Measurements from ENCODE around the gene HFE.
"Not testable (repeated sequence)": the region's sequence is repeated elsewhere in the genome, so short reads cannot be mapped to it uniquely, and the experiment has no call there.

Gene HFE

DNA sequence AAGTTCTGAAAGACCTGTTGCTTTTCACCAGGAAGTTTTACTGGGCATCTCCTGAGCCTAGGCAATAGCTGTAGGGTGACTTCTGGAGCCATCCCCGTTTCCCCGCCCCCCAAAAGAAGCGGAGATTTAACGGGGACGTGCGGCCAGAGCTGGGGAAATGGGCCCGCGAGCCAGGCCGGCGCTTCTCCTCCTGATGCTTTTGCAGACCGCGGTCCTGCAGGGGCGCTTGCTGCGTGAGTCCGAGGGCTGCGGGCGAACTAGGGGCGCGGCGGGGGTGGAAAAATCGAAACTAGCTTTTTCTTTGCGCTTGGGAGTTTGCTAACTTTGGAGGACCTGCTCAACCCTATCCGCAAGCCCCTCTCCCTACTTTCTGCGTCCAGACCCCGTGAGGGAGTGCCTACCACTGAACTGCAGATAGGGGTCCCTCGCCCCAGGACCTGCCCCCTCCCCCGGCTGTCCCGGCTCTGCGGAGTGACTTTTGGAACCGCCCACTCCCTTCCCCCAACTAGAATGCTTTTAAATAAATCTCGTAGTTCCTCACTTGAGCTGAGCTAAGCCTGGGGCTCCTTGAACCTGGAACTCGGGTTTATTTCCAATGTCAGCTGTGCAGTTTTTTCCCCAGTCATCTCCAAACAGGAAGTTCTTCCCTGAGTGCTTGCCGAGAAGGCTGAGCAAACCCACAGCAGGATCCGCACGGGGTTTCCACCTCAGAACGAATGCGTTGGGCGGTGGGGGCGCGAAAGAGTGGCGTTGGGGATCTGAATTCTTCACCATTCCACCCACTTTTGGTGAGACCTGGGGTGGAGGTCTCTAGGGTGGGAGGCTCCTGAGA lies at the start of gene HFE:
HFE (plus strand) TSS at position 146 of the 832 bp plus-strand sequence; CDS start at position 158, 12 bp downstream.
- Mint-ChIP-seq H3K4me1 (peaks cover 64% of the 10 kb centered on the region), H3K36me3 (peaks cover 10% of the 10 kb centered on the region), H3K4me3 (peak within 1 kb of the TSS; percentile 78), H3K27me3 (peaks cover 9% of the 10 kb centered on the region), H3K9me3 (peaks cover 3% of the 10 kb centered on the region), H3K27ac (peak within 1 kb of the TSS; percentile 72)
- DNase-seq = peak; percentile 55
- CTCF ChIA-PET = interaction anchor here (1.0 to 20.8 kb wide), 3 partner anchors 9 to 21 kb away, joined by 3 to 475 read pairs (median 51); no protein-coding TSS in a partner anchor

- Mint-ChIP-seq H3K4me3 (no peak overlapping the region), H3K27ac (peak overlapping the region; percentile 100), H3K4me1 (peaks cover 30% of the 10 kb centered on the region), H3K9me3 (no peaks in the 10 kb centered on the region), H3K27me3 (no peaks in the 10 kb centered on the region), H3K36me3 (peaks cover 4% of the 10 kb centered on the region)
- CTCF ChIA-PET = interaction anchor here (4.9 kb wide), 1 partner anchor 11 kb away, joined by 28 read pairs; a partner anchor contains a TSS
- DNase-seq = no peak
Observed at GRCh38 chr6:26041946-26042345, 45.3 kb upstream of the HFE start.

- Mint-ChIP-seq H3K9me3 (no peaks in the 10 kb centered on the region), H3K27ac (peak overlapping the region; percentile 100), H3K27me3 (no peaks in the 10 kb centered on the region), H3K4me3 (peak overlapping the region; percentile 90), H3K4me1 (peaks cover 33% of the 10 kb centered on the region), H3K36me3 (peaks cover 4% of the 10 kb centered on the region)
- DNase-seq = peak; percentile 83
- CTCF ChIA-PET = interaction anchor here (0.9 to 4.9 kb wide), 5 partner anchors 9 to 61 kb away, joined by 3 to 28 read pairs (median 3); a partner anchor contains a TSS
Observed at GRCh38 chr6:26043384-26044139, 43.7 kb upstream of the HFE start.

GRCh38 chr6:26044140-26045064 lies 42.8 kb upstream of the HFE start:
- Mint-ChIP-seq H3K27ac (peak overlapping the region; percentile 100), H3K27me3 (no peaks in the 10 kb centered on the region), H3K4me1 (peaks cover 41% of the 10 kb centered on the region), H3K4me3 (peak overlapping the region; percentile 90), H3K9me3 (no peaks in the 10 kb centered on the region), H3K36me3 (peaks cover 4% of the 10 kb centered on the region)
- CTCF ChIA-PET = interaction anchor here (0.9 to 4.9 kb wide), 5 partner anchors 10 to 60 kb away, joined by 3 to 28 read pairs (median 3); a partner anchor contains a TSS
- DNase-seq = peak; percentile 66

- Mint-ChIP-seq H3K36me3 (peaks cover 4% of the 10 kb centered on the region), H3K4me3 (peak overlapping the region; percentile 90), H3K27me3 (no peaks in the 10 kb centered on the region), H3K27ac (peak overlapping the region; percentile 100), H3K9me3 (no peaks in the 10 kb centered on the region), H3K4me1 (peaks cover 41% of the 10 kb centered on the region)
- CTCF ChIA-PET = interaction anchor here (0.9 to 4.9 kb wide), 3 partner anchors 11 to 19 kb away, joined by 3 to 28 read pairs (median 26); a partner anchor contains a TSS
- DNase-seq = peak; percentile 85
Observed at GRCh38 chr6:26045065-26045927, 41.9 kb upstream of the HFE start.

DNA sequence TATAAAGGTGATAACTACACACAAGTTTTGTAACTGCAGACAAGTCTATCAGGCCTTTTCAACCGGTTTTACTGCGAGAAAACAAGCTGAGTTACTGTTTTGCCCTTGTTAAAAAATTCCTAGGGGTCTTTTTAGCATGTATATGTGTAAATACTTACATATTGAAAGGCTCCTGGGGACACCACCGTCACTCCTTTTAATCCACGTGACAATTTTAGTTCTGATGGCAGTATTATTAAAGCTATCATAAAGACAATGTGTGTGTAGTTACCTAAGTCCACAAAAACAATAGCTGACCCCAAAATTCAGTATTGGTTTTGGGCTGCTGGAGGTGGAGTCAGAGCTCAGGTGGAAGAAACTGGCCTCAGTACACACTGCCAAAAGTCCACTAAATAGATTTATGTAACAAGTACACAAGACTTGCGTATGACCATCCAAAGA lies 41.3 kb upstream of the HFE start:
- Mint-ChIP-seq H3K27ac (peak overlapping the region; percentile 100), H3K4me1 (peaks cover 45% of the 10 kb centered on the region), H3K4me3 (peak overlapping the region; percentile 90), H3K36me3 (peaks cover 4% of the 10 kb centered on the region), H3K9me3 (no peaks in the 10 kb centered on the region), H3K27me3 (no peaks in the 10 kb centered on the region)
- CTCF ChIA-PET = interaction anchor here (0.6 to 4.9 kb wide), 4 partner anchors 10 to 159 kb away, joined by 3 to 28 read pairs (median 14); a partner anchor contains a TSS
- no peak for DNase-seq

GRCh38 chr6:26047329-26047728 lies 39.9 kb upstream of the HFE start:
- H3K9me3 Mint-ChIP-seq, DNase-seq, H3K36me3 Mint-ChIP-seq, H3K4me3 Mint-ChIP-seq, H3K27ac Mint-ChIP-seq, H3K27me3 Mint-ChIP-seq: not testable (repeated sequence)
- peaks cover 46% of the 10 kb centered on the region for H3K4me1 Mint-ChIP-seq
- CTCF ChIA-PET = interaction anchor here (4.8 kb wide), 1 partner anchor 21 kb away, joined by 26 read pairs; a partner anchor contains a TSS

- H3K4me1 Mint-ChIP-seq = peaks cover 46% of the 10 kb centered on the region
Observed at GRCh38 chr6:26048590-26048989, 38.6 kb upstream of the HFE start.

GRCh38 chr6:26051665-26052310 lies 35.4 kb upstream of the HFE start:
- Mint-ChIP-seq H3K4me3 (no peak overlapping the region), H3K4me1 (peaks cover 47% of the 10 kb centered on the region), H3K9me3 (no peaks in the 10 kb centered on the region), H3K27ac (peak overlapping the region; percentile 24), H3K27me3 (peaks cover 8% of the 10 kb centered on the region), H3K36me3 (peaks cover 4% of the 10 kb centered on the region)
- DNase-seq = no peak
- CTCF ChIA-PET = no interaction called here

More at GRCh38 chr6:26048590-26048989, 38.6 kb upstream of the HFE start:
- H3K27ac Mint-ChIP-seq = no peak overlapping the region
- no peaks in the 10 kb centered on the region for H3K9me3 Mint-ChIP-seq
- H3K4me3 Mint-ChIP-seq = no peak overlapping the region
- peaks cover 4% of the 10 kb centered on the region for H3K36me3 Mint-ChIP-seq
- no peak for DNase-seq
- no peaks in the 10 kb centered on the region for H3K27me3 Mint-ChIP-seq
- CTCF ChIA-PET = interaction anchor here (1.3 kb wide), 1 partner anchor 44 kb away, joined by 3 read pairs; no protein-coding TSS in a partner anchor

- H3K9me3 Mint-ChIP-seq, H3K27me3 Mint-ChIP-seq, H3K36me3 Mint-ChIP-seq, CTCF ChIA-PET, DNase-seq: not testable (repeated sequence)
- Mint-ChIP-seq H3K4me3 (peak overlapping the region; percentile 91), H3K27ac (peak overlapping the region; percentile 42), H3K4me1 (peaks cover 53% of the 10 kb centered on the region)
Observed at GRCh38 chr6:26052762-26053250, 34.4 kb upstream of the HFE start.

DNA sequence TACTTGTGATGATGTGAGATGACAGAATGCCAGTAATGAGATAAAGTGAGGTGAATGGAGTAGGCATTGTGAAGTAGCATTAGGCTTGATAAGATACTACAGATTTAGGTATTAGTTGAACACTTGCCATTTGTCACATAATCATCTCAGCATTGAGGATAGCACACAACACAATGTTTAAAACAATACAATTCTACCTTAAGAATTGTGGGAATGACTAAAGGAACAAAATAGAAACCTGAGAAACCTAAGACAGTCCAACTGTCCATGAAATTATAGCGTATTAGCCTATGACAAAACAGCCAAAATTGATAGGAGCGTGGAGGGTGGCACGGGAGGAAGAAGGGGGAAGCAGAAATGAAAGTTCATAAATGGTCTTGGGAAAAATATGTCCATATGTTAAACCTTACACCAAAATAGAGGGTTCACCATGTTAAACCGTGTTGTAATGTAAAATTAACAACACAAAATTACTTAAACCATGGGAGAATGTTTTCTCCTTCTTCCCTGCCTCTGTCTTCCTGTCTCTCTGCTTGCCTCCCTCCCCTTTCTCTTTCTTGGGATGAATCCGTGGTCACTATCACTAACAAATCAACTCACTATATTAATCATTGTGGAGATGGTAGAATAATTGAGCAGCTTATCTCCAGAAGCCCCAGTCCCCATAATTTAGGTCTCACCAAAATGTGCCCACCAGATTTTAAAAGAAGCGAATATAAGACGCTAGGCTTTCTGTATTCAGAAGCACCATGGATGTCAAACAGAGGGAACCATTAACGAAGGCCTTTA lies 33.0 kb upstream of the HFE start:
- Mint-ChIP-seq H3K27ac (peak overlapping the region; percentile 99), H3K9me3 (no peaks in the 10 kb centered on the region), H3K4me1 (peaks cover 46% of the 10 kb centered on the region), H3K27me3 (peaks cover 8% of the 10 kb centered on the region), H3K36me3 (peaks cover 6% of the 10 kb centered on the region), H3K4me3 (peak overlapping the region; percentile 91)
- no peak for DNase-seq
- CTCF ChIA-PET = no interaction called here
